K562 (cell line): Measurements from ENCODE around the gene TRIO.

Source experiments
- CHD2 ChIP-seq: IDR thresholded peaks from 2 replicates; pipeline ENCODE4 v1.6.1; 2011; ENCODE audit warnings: low read depth, low read length
- SMC3 ChIP-seq: conservative IDR thresholded peaks from 2 replicates; pipeline ENCODE4 v1.6.1; 2011; ENCODE audit warnings: low read depth, low read length, improper control_type of control experiment; ENCODE audit not compliant: insufficient read depth
- ZNF274 ChIP-seq: IDR thresholded peaks from 2 replicates; pipeline ENCODE4 v1.6.1; 2011; ENCODE audit warnings: low read depth, mild to moderate bottlenecking, low read length, moderate library complexity, borderline replicate concordance

DNA sequence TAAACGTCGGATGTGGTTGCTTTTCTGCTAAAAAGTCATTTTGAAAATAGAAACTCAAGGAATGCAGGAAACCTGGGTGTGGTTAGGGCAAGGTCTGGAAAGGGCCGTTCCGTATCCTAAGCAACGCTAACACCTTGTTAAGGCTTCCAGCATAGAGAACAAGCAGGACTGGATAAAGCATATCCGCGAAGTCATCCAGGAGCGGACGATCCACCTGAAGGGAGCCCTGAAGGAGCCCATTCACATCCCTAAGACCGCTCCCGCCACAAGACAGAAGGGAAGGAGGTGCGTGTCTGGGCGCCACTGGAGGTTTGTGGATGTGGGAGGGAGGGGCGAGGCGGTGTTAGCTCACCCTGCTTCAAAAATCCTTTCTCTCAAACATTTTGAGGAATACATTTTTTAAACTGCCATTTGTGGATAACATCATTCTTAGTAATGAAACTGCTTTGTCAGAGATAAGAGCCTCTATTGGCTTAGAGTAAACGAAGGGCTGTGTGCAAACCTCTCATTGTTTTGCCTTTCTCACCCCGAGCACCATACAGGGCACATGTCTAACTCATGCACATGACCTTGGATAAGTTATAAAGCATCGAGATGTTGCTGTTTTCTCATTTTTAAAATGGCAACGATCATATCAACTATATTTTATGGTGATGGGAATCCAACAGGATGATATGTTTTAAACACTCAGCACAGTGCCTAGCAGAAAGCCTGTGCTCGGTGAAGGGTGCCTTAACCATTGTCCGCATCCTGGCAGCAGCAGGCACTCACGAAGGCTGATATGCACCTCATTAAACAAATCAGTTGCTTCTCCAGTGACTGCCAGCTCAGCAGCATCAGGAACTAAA is 262.8 kb downstream of the TRIO start:
- TF ChIP-seq ZNF274 (no peak), SMC3 (no peak), CHD2 (no peak)
